Upper lobe of left lung (tissue), 6 donors: ENCODE measurements around the gene GDF15. TPM values are rescaled to one million over a fixed set of nuclear protein-coding genes. Genes with fewer than 3 reads are reported as not detected.
"Not testable (repeated sequence)": the region's sequence is repeated elsewhere in the genome, so short reads cannot be mapped to it uniquely, and the experiment has no call there.

Experiments used
- ATAC-seq, 2 donors: fragments of 200-7000 bp; cut with Tn5 transposase; one replicate each; pipeline ENCODE4 v1.9.1; 2022; ENCODE audit warnings: mild to moderate bottlenecking in 2 of 2, moderate library complexity in 2 of 2; ENCODE audit not compliant: low FRiP score in 2 of 2
- DNase-seq, 2 donors: peaks; one replicate each; pipeline ENCODE4 v3.0.0-alpha.2; 2019 to 2020
- H3K27ac ChIP-seq, 4 donors: fragments of 200-600 bp; sonication (generic); one replicate each; pipeline ENCODE4 v1.5.1; 2016 to 2019
- H3K27me3 ChIP-seq, 4 donors: fragments of 200-600 bp; sonication (generic); one replicate each; pipeline ENCODE4 v1.5.1; 2017 to 2019
- H3K36me3 ChIP-seq, 4 donors: fragments of 200-600 bp; sonication (generic); one replicate each; pipeline ENCODE4 v1.5.1; 2016 to 2019
- H3K4me1 ChIP-seq, 4 donors: fragments of 200-600 bp; sonication (generic); one replicate each; pipeline ENCODE4 v1.5.1; 2018 to 2019
- H3K4me3 ChIP-seq, 4 donors: fragments of 200-600 bp; sonication (generic); one replicate each; pipeline ENCODE4 v1.5.1; 2017 to 2019; ENCODE audit warnings: mild to moderate bottlenecking in 2 of 4, moderate library complexity in 1 of 4
- H3K9me3 ChIP-seq, 4 donors: fragments of 200-600 bp; sonication (generic); one replicate each; pipeline ENCODE4 v1.5.1; 2018 to 2019
- CTCF ChIP-seq, 6 experiments: fragments of 450-650 bp in 4 of 6; fragments of 200-600 bp in 2 of 6; sonication (generic) in 2 of 6; IDR thresholded peaks; one replicate each; pipeline ENCODE4 v1.5.1; 2016 to 2019; ENCODE audit warnings: antibody characterized with exemption in 6 of 6
- EP300 ChIP-seq, 4 donors: sonication (generic); formaldehyde crosslinking; IDR thresholded peaks; one replicate each; pipeline ENCODE4 v1.5.1; 2017; ENCODE audit warnings: antibody characterized with exemption in 4 of 4, control low read depth in 2 of 4
- POLR2A ChIP-seq, 4 donors: fragments of 450-650 bp; IDR thresholded peaks; one replicate each; pipeline ENCODE4 v1.5.1; 2016 to 2017; ENCODE audit warnings: antibody characterized with exemption in 4 of 4, mild to moderate bottlenecking in 2 of 4
- POLR2AphosphoS5 ChIP-seq, 2 donors: sonication (generic); formaldehyde crosslinking; IDR thresholded peaks; one replicate each; pipeline ENCODE4 v1.5.1; 2017; ENCODE audit warnings: antibody characterized with exemption in 2 of 2
- WGBS, 2 donors: methylation state at CpG; one replicate each; pipeline ENCODE4 v1.1.5; 2017 to 2018; 5-methylcytosine and 5-hydroxymethylcytosine counted together
- total RNA-seq, 6 donors: library from RNA; depleted of rRNA in 4 of 6; stranded (reverse); fragments of >200 nt in 4 of 6; gene quantifications; one replicate each; pipeline versions ENCODE4 v1.1.0 to v1.2.1, GENCODE V29; 2016 to 2021
- donor health status: DM: no; HTN: no; CAD: no; lungs with moderate emphysema.
- donor health status: DM: no; HTN: yes; CAD: no; lungs with severe emphysema.

The GDF15 gene
- total RNA-seq, 6 donors from 2014 or later = 42.5 to 126 (median 68.7) TPM

GRCh38 chr19:18396471-18397241 lies 10.7 kb downstream of the GDF15 start:
- ATAC-seq (no peak), DNase-seq (no peak)
- H3K9me3 ChIP-seq = no peaks in the 10 kb centered on the region
- H3K4me1 ChIP-seq = peaks cover 15 to 30% (median 24%) of the 10 kb centered on the region in 4 donors
- TF ChIP-seq CTCF (IDR thresholded peaks at IDR 0.05) (no peak), EP300 (IDR thresholded peaks at IDR 0.05) (no peak), POLR2AphosphoS5 (IDR thresholded peaks at IDR 0.05) (no peak), POLR2A (IDR thresholded peaks at IDR 0.05) (no peak)
- peak overlapping the region in 3 of 4 donors; percentile 20 to 75 (median 75) for H3K27ac ChIP-seq
- 54 to 66% methylated on average over 16 to 37 of the region's 37 CpGs for WGBS, 2 donors
- peak overlapping the region in 3 of 4 donors; percentile 37 to 52 (median 44) for H3K4me3 ChIP-seq
- H3K27me3 ChIP-seq = no peaks in the 10 kb centered on the region
- no peaks in the 10 kb centered on the region for H3K36me3 ChIP-seq

- DNase-seq = peak; percentile 83 to 84
- peak within 1 kb of the TSS in 3 of 4 donors; percentile 20 to 75 (median 75) for H3K27ac ChIP-seq
Observed at GRCh38 chr19:18397242-18398202, 11.6 kb downstream of the GDF15 start, which contains the start of gene LRRC25. TSS of gene LRRC25 (minus strand) at chr19:18397622. CDS start at chr19:18396963, 659 bp downstream.

GRCh38 chr19:18399008-18399407 lies 13.1 kb downstream of the GDF15 start:
- TF ChIP-seq POLR2A (IDR thresholded peaks at IDR 0.05) (no peak), POLR2AphosphoS5 (IDR thresholded peaks at IDR 0.05) (peak in 1 of 2 donors; percentile 69)
- ATAC-seq (peak in 1 of 2 donors; percentile 25), DNase-seq (peak in 1 of 2 donors; percentile 78)
- H3K27ac ChIP-seq = peak overlapping the region in 1 of 4 donors; percentile 23
- peaks cover 15 to 33% (median 25%) of the 10 kb centered on the region in 4 donors for H3K4me1 ChIP-seq
- no peaks in the 10 kb centered on the region for H3K9me3 ChIP-seq
- no peaks in the 10 kb centered on the region for H3K36me3 ChIP-seq
- 28 to 41% methylated on average over 6 of the region's 6 CpGs for WGBS, 2 donors
- no peak overlapping the region for H3K4me3 ChIP-seq
- no peaks in the 10 kb centered on the region for H3K27me3 ChIP-seq

More at GRCh38 chr19:18397242-18398202, 11.6 kb downstream of the GDF15 start, which contains the start of gene LRRC25:
- H3K36me3 ChIP-seq = no peaks in the 10 kb centered on the region
- H3K9me3 ChIP-seq = no peaks in the 10 kb centered on the region
- H3K4me1 ChIP-seq = peaks cover 15 to 32% (median 28%) of the 10 kb centered on the region in 4 donors
- peak within 1 kb of the TSS in 3 of 4 donors; percentile 37 to 52 (median 44) for H3K4me3 ChIP-seq
- TF ChIP-seq CTCF (IDR thresholded peaks at IDR 0.05) (no peak), POLR2AphosphoS5 (IDR thresholded peaks at IDR 0.05) (peak in 1 of 2 donors; percentile 64), POLR2A (IDR thresholded peaks at IDR 0.05) (peak in 1 of 4 donors; percentile 81), EP300 (IDR thresholded peaks at IDR 0.05) (no peak)
- no peaks in the 10 kb centered on the region for H3K27me3 ChIP-seq
- peak; percentile 63 to 76 for ATAC-seq
- 14 to 18% methylated on average over 11 to 26 of the region's 33 CpGs for WGBS, 2 donors

GRCh38 chr19:18401580-18402112 lies 15.7 kb downstream of the GDF15 start:
- Histone ChIP-seq H3K27ac (peak overlapping the region in 3 of 4 donors; percentile 45 to 73 (median 53)), H3K36me3 (no peaks in the 10 kb centered on the region), H3K27me3 (no peaks in the 10 kb centered on the region), H3K4me3 (no peak overlapping the region), H3K4me1 (peaks cover 15 to 33% (median 25%) of the 10 kb centered on the region in 4 donors), H3K9me3 (no peaks in the 10 kb centered on the region)
- TF ChIP-seq POLR2A (IDR thresholded peaks at IDR 0.05) (peak in 1 of 4 donors; percentile 27), CTCF (IDR thresholded peaks at IDR 0.05) (peak in 1 of 6 experiments; percentile 22), POLR2AphosphoS5 (IDR thresholded peaks at IDR 0.05) (no peak), EP300 (IDR thresholded peaks at IDR 0.05) (no peak)
- ATAC-seq = peak; percentile 76 to 91
- WGBS, 2 donors = 43 to 46% methylated on average over 7 of the region's 7 CpGs
- DNase-seq = peak in 1 of 2 donors; percentile 87

GRCh38 chr19:18402455-18403248 lies 16.7 kb downstream of the GDF15 start:
- H3K36me3 ChIP-seq, DNase-seq, H3K4me3 ChIP-seq, H3K9me3 ChIP-seq, ATAC-seq, H3K27me3 ChIP-seq: not testable (repeated sequence)
- peaks cover 11 to 25% (median 18%) of the 10 kb centered on the region in 4 donors for H3K4me1 ChIP-seq
- peak overlapping the region in 3 of 4 donors; percentile 45 to 73 (median 53) for H3K27ac ChIP-seq
- WGBS, 2 donors = 65 to 75% methylated on average over 18 of the region's 18 CpGs

GRCh38 chr19:18405754-18406153 lies 19.8 kb downstream of the GDF15 start:
- DNase-seq, H3K36me3 ChIP-seq, H3K4me3 ChIP-seq, ATAC-seq, H3K27ac ChIP-seq, H3K9me3 ChIP-seq, H3K27me3 ChIP-seq: not testable (repeated sequence)
- H3K4me1 ChIP-seq = peaks cover 0 to 20% (median 5%) of the 10 kb centered on the region in 4 donors
- WGBS, 2 donors = 81 to 83% methylated on average over 11 of the region's 11 CpGs
